GM18499 (cell line): ENCODE data around the gene CORIN.

Source experiments
- ATAC-seq: cut with Tn5 transposase; IDR thresholded peaks from one replicate; pipeline ENCODE4 v1.9.1; 2021; ENCODE audit warnings: moderate number of reproducible peaks; ENCODE audit not compliant: insufficient read depth, unreplicated experiment

The CORIN gene

DNA sequence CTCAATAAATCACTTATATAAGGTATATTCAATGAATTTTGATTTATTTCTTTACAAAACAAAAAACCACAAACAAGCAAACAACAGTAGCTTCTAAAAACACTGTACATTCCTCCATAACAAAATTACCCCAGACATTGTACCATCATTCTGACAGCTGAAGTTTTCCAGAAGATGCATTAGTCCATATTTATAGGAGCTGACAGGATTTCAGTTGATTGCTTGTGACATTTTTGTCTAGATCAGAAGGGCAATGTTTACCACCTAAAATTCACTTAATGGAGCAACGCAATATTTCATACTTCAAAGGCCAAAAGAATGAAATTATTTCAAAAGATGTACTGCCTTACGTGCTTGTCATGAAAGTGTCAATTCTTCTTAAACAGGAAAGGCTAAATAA, 185.8 kb downstream of the CORIN start:
- ATAC-seq, result no peak

DNA sequence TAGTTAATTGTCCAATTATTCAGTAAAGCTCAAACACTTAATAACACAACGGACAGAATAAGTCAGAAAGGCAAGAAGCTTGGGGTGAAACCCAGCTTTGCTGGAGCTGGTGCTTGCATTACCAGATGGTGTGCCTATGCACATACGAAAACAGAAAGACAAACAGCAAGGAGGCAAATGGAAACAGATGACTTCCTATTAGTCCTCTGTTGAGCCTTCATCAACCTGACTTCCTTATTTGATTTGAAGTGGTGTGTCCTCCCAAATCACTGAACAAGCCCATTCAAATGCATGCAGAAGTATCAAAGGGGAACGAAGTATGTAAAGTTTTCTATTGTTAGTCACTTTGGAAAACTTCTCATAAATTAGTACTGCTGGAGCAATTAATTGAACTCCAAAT, 186.6 kb downstream of the CORIN start:
- ATAC-seq, result no peak

DNA sequence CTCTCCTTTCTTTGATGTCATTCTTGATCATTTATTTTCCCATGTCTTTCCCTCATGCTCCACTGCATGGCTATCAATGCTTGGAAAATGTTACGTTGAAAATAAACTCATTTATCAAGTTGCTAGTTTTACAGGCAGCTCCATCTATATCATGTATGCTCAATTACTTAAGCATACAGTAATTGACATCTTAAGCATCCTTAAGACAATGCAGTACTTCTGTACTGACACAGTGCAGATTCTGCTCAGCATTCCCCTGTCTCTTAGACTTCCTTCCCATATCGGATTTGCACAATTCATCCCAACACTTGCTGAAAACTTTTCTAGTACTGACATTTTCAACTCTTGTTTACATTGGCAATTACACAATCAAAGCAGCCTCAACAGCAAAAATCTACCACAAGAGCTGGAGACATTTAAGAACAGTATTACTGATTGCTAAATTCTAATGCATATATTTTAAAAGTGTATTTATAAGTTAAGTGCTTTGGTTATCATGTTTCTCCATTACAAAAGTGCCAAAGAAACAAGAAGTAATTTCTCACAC, 187.2 kb downstream of the CORIN start:
- ATAC-seq, result no peak

GRCh38 chr4:47647544-47647943, 190.3 kb downstream of the CORIN start:
- no peak for ATAC-seq

- no peak for ATAC-seq
These were observed 190.8 kb downstream of the CORIN start for GRCh38 chr4:47647029-47647428.

- no peak for ATAC-seq
These were observed 191.5 kb downstream of the CORIN start for GRCh38 chr4:47646372-47646771.

DNA sequence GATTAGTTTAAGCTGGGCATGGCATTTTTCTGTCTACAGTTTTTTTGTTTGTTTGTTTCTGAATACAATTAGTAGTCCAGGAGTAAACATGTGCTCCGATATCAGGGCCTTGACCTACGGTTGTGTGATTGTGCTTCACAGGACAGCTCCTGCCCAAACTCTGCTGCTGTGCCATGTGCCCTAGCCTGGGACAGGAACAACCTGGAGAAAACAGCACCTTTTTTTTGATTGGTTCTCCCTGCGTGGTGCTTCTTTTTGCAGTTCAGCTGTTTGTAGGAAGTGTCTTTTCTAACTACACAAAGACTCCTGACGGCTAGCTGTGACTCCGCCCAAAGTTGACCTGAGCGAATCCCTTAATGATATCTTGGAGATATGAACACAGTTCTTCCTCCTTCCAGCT, 194.0 kb downstream of the CORIN start:
- no peak for ATAC-seq

DNA sequence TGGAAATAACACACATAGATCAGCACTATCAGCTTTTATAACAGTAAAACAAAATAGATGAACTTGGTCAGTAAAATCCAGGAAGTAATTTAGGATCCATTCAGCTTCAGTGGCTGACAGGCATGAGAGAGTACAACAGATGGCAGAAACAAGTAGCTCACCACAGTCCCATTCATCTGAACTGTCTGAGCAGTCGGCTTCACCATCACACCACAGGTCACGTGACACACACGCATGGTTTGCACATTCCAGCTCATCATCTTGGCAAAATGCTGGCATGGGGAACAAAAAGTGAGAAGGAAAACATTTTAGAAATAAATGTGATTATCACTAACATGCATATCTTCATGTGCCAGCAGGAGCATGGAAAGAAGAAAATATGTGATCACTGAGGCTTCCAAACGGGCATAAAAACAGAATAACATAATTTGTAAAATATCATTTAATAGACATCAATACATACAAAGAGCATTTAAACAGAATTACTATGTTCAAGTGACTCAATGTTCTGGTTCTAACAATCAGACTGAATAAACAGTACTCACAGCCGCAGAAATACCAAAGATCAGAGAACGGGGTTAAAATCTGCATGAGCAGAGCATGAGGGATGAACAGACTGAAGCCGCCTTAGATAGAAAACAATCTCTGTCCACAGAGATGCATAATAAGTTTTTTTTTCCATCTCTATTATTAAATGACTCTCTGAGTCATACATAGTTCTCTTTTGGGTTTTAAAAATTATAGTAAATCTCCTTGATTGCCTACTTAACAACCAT, 194.7 kb downstream of the CORIN start:
- no peak for ATAC-seq

DNA sequence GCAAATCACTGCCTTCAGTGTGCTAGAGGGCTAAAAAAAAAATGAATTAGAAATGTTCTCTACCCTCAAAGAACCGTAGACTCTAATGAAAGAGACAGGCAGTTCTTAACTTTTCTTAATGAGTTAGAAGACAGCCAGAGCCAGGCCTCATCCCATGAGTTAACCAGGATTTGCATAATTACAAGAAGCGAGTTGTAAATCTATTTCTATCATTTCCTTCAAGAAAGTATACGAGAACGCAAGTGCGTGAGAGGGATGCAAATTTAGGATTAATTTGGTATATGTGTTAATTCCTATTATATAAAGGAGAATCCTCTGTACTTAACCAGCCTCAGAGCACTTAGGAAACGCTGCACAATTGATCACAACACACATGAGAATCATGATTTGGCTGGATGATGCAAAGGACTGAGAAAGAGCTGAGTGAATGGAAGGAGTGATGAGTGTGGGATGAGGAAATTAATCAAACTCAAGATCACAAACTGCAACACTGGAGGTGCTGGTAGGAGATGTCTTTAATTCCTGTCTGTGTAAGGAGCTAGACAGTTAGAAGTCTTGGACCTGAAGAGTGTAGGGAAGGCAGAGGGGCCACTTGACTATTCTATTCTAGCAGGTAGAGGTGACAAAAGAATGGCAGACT, 195.6 kb downstream of the CORIN start:
- no peak for ATAC-seq

GRCh38 chr4:47641755-47642154, 196.1 kb downstream of the CORIN start:
- ATAC-seq, result no peak

DNA sequence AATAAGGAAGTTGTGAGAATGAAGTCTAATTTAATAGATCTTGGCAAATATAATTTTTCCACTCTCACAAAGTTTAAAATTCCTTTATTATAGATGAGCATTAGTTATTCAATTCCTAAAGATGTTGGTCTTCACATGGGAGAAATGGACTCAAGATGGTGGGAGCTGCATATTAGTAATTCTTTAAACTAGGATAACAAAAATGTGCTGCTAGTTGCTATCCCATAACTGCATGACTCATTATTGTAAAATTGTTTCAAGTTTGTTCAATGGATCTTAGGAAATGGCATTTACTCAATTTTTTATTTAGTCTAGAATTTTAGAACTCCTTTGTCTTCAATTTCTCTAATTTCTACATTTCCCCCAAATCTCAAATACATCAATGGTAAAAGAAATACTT, 197.0 kb downstream of the CORIN start:
- no peak for ATAC-seq

GRCh38 chr4:47639531-47639930, 198.3 kb downstream of the CORIN start:
- ATAC-seq, result no peak

- no peak for ATAC-seq
These were observed 206.7 kb downstream of the CORIN start for GRCh38 chr4:47631161-47631560.

- no peak for ATAC-seq
These were observed 213.8 kb downstream of the CORIN start for GRCh38 chr4:47624031-47624441.

GRCh38 chr4:47621181-47621580, 216.7 kb downstream of the CORIN start:
- no peak for ATAC-seq

DNA sequence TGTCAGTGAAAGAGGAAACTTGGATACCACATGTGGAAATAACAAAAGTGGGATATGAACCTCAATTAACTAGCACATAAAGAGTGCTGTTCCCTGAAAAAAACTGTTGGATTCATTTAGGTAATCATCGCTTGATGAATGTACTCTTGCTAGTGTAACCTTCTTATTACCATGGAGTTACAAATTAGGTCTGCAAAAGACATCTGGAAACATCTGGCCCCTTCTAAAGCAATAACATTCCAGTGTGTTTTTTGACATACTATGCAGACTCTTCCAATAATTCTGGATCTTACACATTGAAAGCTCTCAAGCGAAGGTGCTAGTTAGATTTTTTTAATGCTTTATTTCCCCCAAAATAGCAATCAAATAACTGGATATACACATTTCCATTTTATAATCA, 218.2 kb downstream of the CORIN start:
- no peak for ATAC-seq

DNA sequence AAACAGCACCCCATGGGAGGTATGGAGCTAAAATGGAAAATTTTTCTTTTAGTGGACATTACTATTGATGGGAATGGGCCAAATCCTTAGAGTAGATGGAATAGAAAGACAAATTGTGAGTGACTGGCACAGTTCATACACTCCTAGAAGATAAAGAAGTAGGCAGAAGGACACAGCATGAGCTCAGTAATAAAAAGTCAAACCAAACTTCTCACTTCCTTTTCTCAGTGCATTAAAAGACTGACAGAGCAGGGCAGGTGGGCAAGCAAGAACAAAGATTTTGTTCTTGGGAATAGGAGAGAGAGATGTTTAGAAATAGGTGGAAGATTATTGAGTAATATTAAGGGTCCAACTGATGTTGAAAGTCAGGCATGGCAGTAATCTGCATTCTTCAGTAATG, 220.3 kb downstream of the CORIN start:
- peak; percentile 84 for ATAC-seq

- no peak for ATAC-seq
These were observed 222.5 kb downstream of the CORIN start for GRCh38 chr4:47615385-47615784.

DNA sequence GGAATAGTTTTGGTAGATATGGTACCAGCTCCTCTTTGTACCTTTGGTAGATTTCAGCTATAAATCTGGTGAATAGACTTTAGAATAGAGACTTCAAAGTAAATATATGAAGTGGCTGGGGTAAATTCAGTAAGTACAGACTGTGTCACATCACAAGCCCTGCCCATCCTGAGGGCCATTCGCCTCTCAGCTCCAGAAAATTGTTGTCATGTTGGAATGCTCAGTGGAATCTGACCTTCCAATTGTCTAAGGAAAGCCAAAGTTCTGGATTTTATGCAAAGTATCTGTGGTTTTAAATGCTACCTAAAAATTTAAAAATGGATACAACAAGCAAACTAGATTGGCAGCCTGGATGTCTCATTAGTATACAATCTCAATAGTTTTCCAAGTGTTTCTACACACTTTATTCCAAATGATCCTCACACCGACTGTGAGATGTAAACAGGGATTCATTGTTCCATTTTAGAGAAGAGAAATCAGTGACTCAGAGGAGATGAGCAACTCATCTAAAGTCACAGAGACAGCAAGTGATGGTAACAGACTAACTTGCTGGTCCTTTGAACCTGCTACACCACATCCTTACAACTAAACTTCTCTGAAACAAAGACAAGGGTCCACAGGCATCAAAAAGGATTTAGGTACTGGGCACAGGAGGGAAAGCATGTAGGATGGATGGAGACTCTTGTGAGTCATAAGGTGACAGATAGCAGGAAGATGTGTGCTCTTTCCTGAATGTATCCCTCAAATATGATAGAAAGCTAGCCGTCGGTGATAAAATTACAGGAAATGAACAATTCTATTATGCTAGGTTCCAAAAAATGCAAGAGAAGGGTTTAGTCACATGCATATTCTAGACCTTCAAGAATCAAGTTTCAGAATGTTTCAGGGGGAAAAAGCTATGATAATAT, 225.5 kb downstream of the CORIN start:
- ATAC-seq, result no peak

DNA sequence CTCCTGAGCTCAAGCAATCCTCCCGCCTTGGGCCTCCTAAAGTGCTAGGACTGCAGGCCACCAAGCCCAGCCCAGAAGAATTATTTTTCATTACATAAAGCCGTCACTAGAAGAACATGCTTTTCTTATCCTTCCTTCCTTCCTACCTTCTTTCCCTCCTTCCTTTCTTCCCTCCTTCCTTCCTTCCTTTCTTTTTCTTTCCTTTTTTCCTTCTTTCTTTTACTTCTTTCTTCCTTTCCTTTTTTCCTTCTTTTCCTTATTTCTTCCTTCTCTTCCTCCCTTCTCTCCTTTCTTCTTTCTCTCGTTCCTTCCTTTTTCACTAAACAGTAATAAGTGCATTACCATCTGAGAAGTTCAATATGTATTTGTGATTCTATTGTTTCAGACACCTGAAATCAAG, 231.4 kb downstream of the CORIN start:
- ATAC-seq, result no peak

- no peak for ATAC-seq
These were observed 239.0 kb downstream of the CORIN start for GRCh38 chr4:47598896-47599295.
